Progenitor cell of endocrine pancreas (in vitro differentiated cells): Measurements from ENCODE around the gene TMEM140. TPM values are rescaled to one million over a fixed set of nuclear protein-coding genes. Genes with fewer than 3 reads are reported as not detected.
A peak's percentile ranks its signal among the peaks of the same experiment; 100 is the strongest.
"Not testable (repeated sequence)": the region's sequence is repeated elsewhere in the genome, so short reads cannot be mapped to it uniquely, and the experiment has no call there.

Source experiments
- DNase-seq: peaks from one replicate; pipeline ENCODE4 v3.0.0; 2021; ENCODE audit warnings: low spot score; ENCODE audit not compliant: unreplicated experiment
- H3K27ac Mint-ChIP-seq: 2 replicates; pipeline ENCODE4 v1.8.0; 2021; ENCODE audit warnings: mild to moderate bottlenecking, moderate library complexity, mixed read lengths
- H3K27me3 Mint-ChIP-seq: 2 replicates; pipeline ENCODE4 v1.8.0; 2021; ENCODE audit warnings: mixed read lengths
- H3K36me3 Mint-ChIP-seq: 2 replicates; pipeline ENCODE4 v1.8.0; 2022; ENCODE audit warnings: mixed read lengths; ENCODE audit not compliant: insufficient read depth
- H3K4me1 Mint-ChIP-seq: 2 replicates; pipeline ENCODE4 v1.8.0; 2021; ENCODE audit warnings: low read depth, mixed read lengths
- H3K4me3 Mint-ChIP-seq: 2 replicates; pipeline ENCODE4 v1.8.0; 2021; ENCODE audit warnings: low read depth, mild to moderate bottlenecking, moderate library complexity, mixed read lengths
- H3K9me3 Mint-ChIP-seq: 2 replicates; pipeline ENCODE4 v1.8.0; 2021; ENCODE audit warnings: low read depth, mixed read lengths
- total RNA-seq: library from RNA; stranded (reverse); gene quantifications from 2 replicates; pipeline ENCODE4 v1.2.1, GENCODE V29; 2021
- TF ChIP-seq, protein P1 (sequence below): fragments of 200-600 bp; sonication (generic); IDR thresholded peaks from one replicate; pipeline ENCODE4 v1.5.0; 2021; ENCODE audit warnings: antibody characterized with exemption, mild to moderate bottlenecking; ENCODE audit not compliant: unreplicated experiment

Gene TMEM140
- total RNA-seq, 1 donor from 2014 or later, result 0.14 TPM

DNA sequence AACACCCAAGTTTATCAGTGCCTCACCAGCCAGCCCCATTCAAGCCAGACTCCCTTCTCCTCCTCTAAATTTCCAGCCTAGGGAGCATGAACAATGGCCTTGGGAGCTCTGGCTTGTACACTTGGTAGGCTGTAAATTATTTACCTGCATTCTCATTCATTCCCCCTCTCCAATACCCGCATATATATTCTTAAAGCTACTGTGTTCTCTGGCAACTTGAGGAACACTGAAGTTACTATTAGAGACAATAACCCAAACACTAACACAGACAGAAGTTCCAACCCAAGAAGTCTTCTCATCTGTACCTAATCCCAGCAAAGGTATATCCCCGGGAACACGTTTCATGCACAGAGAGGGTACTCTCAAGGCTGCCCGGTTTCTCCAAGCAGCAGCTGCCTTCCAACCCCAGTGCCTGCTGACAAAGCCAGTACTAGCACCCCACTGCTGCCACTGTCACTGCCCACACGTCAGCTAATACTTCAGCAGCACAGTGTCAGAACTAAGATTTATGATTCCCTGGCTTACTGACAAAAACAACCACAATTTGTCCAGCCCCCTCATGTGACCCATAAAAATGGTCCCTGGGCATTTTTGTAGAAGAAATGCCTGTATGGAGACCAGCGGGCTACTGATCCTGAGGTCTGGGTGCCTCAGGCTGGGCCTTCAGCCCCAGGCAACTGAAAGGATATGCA lies 60.4 kb downstream of the TMEM140 start:
- peak overlapping the region; percentile 16 for H3K27ac Mint-ChIP-seq
- H3K36me3 Mint-ChIP-seq, result peaks cover 9% of the 10 kb centered on the region
- no peaks in the 10 kb centered on the region for H3K9me3 Mint-ChIP-seq
- TF ChIP-seq, protein P1, sequence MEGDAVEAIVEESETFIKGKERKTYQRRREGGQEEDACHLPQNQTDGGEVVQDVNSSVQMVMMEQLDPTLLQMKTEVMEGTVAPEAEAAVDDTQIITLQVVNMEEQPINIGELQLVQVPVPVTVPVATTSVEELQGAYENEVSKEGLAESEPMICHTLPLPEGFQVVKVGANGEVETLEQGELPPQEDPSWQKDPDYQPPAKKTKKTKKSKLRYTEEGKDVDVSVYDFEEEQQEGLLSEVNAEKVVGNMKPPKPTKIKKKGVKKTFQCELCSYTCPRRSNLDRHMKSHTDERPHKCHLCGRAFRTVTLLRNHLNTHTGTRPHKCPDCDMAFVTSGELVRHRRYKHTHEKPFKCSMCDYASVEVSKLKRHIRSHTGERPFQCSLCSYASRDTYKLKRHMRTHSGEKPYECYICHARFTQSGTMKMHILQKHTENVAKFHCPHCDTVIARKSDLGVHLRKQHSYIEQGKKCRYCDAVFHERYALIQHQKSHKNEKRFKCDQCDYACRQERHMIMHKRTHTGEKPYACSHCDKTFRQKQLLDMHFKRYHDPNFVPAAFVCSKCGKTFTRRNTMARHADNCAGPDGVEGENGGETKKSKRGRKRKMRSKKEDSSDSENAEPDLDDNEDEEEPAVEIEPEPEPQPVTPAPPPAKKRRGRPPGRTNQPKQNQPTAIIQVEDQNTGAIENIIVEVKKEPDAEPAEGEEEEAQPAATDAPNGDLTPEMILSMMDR, result no peak
- no peak for DNase-seq
- no peak overlapping the region for H3K4me3 Mint-ChIP-seq
- peaks cover 19% of the 10 kb centered on the region for H3K4me1 Mint-ChIP-seq
- H3K27me3 Mint-ChIP-seq, result no peaks in the 10 kb centered on the region

DNA sequence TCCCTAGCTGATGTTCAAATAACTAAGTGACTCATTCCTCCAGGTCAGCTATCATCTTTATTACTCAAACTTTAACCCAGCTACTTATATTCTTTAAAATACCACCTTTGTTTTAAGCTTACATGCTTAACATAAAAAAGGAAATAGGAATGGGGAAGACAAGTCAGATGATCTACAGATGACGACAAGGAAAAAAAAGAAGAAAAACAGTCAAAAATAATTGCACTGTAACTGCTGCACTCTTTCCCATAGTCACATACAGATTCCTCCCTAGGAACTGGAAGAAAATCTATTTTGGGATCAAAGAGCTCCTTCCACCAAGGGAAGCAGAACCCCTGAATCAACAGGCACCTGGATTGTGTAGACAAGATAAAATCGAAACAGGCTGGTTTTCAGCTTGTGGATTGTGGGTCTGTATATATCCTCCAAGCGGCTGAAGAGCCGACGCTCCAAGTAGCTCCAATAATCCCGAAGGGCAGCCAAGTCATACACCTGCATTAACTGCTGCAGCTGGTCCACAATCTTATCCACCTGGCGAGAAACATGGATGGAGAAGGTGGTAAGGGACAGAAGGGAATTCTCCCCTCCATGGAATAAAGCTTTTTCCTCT lies 61.5 kb downstream of the TMEM140 start:
- peaks cover 23% of the 10 kb centered on the region for H3K4me1 Mint-ChIP-seq
- no peaks in the 10 kb centered on the region for H3K9me3 Mint-ChIP-seq
- H3K27ac Mint-ChIP-seq, result no peak overlapping the region
- H3K4me3 Mint-ChIP-seq, result no peak overlapping the region
- H3K36me3 Mint-ChIP-seq, result peaks cover 3% of the 10 kb centered on the region
- H3K27me3 Mint-ChIP-seq, result no peaks in the 10 kb centered on the region
- TF ChIP-seq, protein P1, result no peak
- no peak for DNase-seq

DNA sequence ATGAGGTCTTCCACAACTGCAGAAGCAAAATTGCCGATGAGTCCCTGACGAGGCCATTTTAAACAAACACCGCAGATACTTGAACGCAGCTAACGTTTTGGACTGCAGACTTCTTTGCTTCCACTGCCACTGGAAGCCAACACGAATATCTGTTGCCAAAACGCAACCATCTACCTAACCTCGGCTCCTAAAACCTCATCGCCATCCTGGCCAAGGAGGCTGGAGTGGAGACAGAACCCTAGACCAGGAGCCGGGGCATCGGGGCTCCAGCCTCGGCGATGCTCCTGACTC lies 63.0 kb downstream of the TMEM140 start:
- TF ChIP-seq, protein P1, result no peak
- no peak overlapping the region for H3K27ac Mint-ChIP-seq
- no peaks in the 10 kb centered on the region for H3K9me3 Mint-ChIP-seq
- H3K4me1 Mint-ChIP-seq, result peaks cover 23% of the 10 kb centered on the region
- H3K36me3 Mint-ChIP-seq, result no peaks in the 10 kb centered on the region
- no peaks in the 10 kb centered on the region for H3K27me3 Mint-ChIP-seq
- peak overlapping the region; percentile 95 for H3K4me3 Mint-ChIP-seq
- DNase-seq, result no peak

DNA sequence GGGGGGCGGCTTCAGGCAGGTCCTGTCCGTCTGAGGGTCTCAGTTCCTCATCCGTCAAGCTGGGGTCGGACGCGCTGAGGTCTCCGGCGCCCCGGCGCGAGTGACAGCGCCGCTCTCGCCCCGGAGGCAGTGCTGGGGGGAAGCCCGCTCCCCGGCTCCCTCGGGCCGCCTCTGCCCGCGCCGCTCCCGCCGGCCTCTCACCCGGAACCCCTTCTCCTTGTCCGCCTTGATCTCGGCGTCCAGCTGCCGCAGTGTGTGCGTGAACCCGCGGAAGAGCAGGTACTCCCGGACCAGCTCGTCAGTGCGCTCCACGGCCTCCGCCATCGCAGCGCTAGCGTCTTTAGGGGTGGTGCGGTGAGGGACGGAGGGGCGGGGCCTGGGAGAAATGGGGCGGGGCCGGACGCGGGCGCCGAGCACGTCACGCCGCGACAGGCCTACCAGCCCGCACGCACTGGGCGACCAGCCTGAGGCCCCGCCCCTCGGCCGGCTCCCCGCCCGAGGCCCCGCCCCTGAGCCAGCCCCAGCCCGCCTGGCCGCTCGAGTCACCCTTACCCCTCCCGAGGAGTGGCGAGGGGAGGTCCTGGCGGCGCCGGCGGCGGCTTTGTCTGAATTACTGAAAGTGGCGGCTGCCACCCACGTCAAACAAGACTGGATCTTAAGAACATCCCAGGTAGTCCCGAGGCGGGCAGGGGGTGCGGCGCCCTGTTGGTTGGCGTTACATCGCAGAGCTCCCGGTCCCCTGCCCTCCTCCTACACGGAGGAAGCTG lies 63.5 kb downstream of the TMEM140 start, which contains the start of gene WDR91:
Gene WDR91, minus strand, starts transcription at position 348 of the 767 bp plus-strand sequence. Its CDS starts 24 bp downstream, at position 324.
- no peaks in the 10 kb centered on the region for H3K27me3 Mint-ChIP-seq
- H3K27ac Mint-ChIP-seq, result peak within 1 kb of the TSS; percentile 97
- TF ChIP-seq, protein P1, result no peak
- no peaks in the 10 kb centered on the region for H3K9me3 Mint-ChIP-seq
- peaks cover 25% of the 10 kb centered on the region for H3K4me1 Mint-ChIP-seq
- peak within 1 kb of the TSS; percentile 95 for H3K4me3 Mint-ChIP-seq
- peak; percentile 98 for DNase-seq
- H3K36me3 Mint-ChIP-seq, result no peaks in the 10 kb centered on the region

DNA sequence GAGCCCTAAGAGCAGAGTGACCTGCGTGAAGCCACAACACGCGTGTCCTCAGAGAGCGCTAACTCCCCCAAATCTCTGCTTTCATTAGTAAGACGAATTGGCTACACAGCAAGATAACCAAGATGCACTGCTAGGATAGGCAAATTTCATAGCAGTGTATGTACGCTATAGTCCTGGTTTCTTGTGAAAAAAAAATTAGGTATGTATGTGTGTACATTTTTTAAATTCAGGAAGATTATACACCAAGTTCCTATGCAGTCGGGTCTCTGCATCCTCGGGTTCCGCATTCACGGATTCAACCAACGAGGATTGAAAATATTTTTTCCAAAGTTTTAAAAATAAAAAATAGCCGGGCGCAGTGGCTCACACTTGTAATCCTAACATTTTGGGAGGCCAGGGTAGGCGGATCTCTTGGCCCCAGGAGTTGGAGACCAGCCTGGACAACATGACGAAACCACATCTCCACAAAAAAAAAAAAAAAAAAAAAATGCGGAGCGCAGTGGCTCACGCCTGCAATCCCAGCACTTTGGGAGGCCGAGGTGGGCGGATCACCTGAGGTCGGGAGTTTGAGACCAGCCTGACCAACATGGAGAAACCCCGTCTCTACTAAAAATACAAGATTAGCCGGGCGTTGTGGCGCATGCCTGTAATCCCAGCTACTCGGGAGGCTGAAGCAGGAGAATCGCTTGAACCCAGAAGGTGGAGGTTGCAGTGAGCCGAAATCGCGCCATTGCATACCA lies 64.2 kb downstream of the TMEM140 start:
- Mint-ChIP-seq H3K4me1 (peaks cover 25% of the 10 kb centered on the region), H3K4me3 (peak overlapping the region; percentile 95), H3K27ac (peak overlapping the region; percentile 97)
- not testable (repeated sequence) for DNase-seq, H3K36me3 Mint-ChIP-seq, H3K9me3 Mint-ChIP-seq, H3K27me3 Mint-ChIP-seq
